ENCODE data around the gene RNF2. TPM values are rescaled to one million over a fixed set of nuclear protein-coding genes. Genes with fewer than 3 reads are reported as not detected.

RNF2 gene
- total and polyA plus RNA-seq, 7 donors, result 6.0 to 17.1 (median 11.1) TPM

DNA sequence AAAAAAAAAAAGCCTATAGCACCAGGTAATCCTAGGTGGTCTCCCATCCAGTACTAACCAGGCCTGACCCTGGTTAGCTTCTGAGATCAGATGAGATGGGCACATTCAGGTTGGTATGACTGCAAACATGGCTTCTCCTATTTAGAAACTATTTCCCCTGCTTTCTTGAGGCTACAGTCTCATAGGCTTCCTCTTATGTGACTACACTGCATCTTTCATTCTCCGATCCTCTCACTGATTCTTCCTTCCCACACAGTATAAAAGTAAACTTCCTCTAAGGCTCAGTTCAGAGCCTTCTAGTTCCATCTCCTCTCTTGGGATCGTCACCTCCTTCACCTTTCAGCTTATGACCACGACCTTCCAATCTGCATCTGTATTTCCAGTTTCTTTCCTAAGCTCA lies 30.4 kb upstream of the RNF2 start:
- H3K27ac ChIP-seq, result no peak overlapping the region
- no peaks in the 10 kb centered on the region for H3K9me3 ChIP-seq
- no peak overlapping the region for H3K4me3 ChIP-seq
- 74 to 84% methylated on average over 3 of the region's 3 CpGs for WGBS, 2 donors
- TF ChIP-seq POLR2AphosphoS5 (IDR thresholded peaks at IDR 0.05) (no peak), POLR2A (IDR thresholded peaks at IDR 0.05) (no peak), CTCF (IDR thresholded peaks at IDR 0.05) (no peak), EP300 (IDR thresholded peaks at IDR 0.05) (no peak)
- no peak for DNase-seq
- H3K27me3 ChIP-seq, result no peaks in the 10 kb centered on the region
- no peaks in the 10 kb centered on the region for H3K4me1 ChIP-seq
- intact Hi-C loops (cut with DNase I), result no loop called here
- no peaks in the 10 kb centered on the region for H3K36me3 ChIP-seq

- H3K4me1 ChIP-seq, result no peaks in the 10 kb centered on the region
Measured at GRCh38 chr1:185015631-185016030, 29.7 kb upstream of the RNF2 start.

GRCh38 chr1:185016880-185017279 lies 28.5 kb upstream of the RNF2 start:
- 65 to 86% methylated on average over 2 of the region's 2 CpGs for WGBS, 2 donors
- Histone ChIP-seq H3K4me1 (no peaks in the 10 kb centered on the region), H3K4me3 (no peak overlapping the region), H3K27ac (no peak overlapping the region), H3K9me3 (no peaks in the 10 kb centered on the region), H3K27me3 (no peaks in the 10 kb centered on the region), H3K36me3 (no peaks in the 10 kb centered on the region)
- no peak for DNase-seq
- TF ChIP-seq POLR2A (IDR thresholded peaks at IDR 0.05) (no peak), EP300 (IDR thresholded peaks at IDR 0.05) (no peak), POLR2AphosphoS5 (IDR thresholded peaks at IDR 0.05) (no peak), CTCF (IDR thresholded peaks at IDR 0.05) (no peak)
- intact Hi-C loops (cut with DNase I), result no loop called here

More at GRCh38 chr1:185015631-185016030, 29.7 kb upstream of the RNF2 start:
- Histone ChIP-seq H3K9me3 (no peaks in the 10 kb centered on the region), H3K4me3 (no peak overlapping the region), H3K27me3 (no peaks in the 10 kb centered on the region), H3K36me3 (no peaks in the 10 kb centered on the region), H3K27ac (no peak overlapping the region)
- TF ChIP-seq CTCF (IDR thresholded peaks at IDR 0.05), result no peak
- no peak for TF ChIP-seq POLR2AphosphoS5 (IDR thresholded peaks at IDR 0.05)
- TF ChIP-seq EP300 (IDR thresholded peaks at IDR 0.05), result no peak
- 90 to 97% methylated on average over 3 of the region's 3 CpGs for WGBS, 2 donors
- intact Hi-C loops (cut with DNase I), result no loop called here
- no peak for DNase-seq

DNA sequence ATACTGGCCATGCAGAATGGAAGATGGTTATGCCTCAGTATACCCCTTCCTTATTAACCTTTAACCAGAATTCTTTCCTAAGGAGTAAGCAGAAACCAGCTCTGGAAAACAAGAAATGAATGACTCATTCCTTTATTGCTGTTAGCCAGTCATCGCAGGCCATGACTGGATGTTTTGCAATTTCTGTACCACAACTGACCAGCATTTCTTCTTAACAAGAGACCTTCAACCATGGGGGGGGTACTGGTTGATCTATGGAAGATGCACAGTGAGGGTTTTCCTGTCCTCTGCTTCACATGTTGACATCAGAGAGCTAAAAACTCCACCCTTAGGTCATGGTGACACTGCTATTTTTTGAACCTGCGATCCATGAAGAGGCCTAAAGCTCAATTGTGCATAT lies 28.0 kb upstream of the RNF2 start:
- 58 to 74% methylated on average over 2 of the region's 2 CpGs for WGBS, 2 donors
- H3K36me3 ChIP-seq, result no peaks in the 10 kb centered on the region

More for the DNA sequence above, 28.0 kb upstream of the RNF2 start:
- Histone ChIP-seq H3K27ac (no peak overlapping the region), H3K27me3 (no peaks in the 10 kb centered on the region), H3K9me3 (no peaks in the 10 kb centered on the region), H3K4me3 (no peak overlapping the region), H3K4me1 (no peaks in the 10 kb centered on the region)
- TF ChIP-seq EP300 (IDR thresholded peaks at IDR 0.05) (no peak), CTCF (IDR thresholded peaks at IDR 0.05) (no peak), POLR2AphosphoS5 (IDR thresholded peaks at IDR 0.05) (no peak), POLR2A (IDR thresholded peaks at IDR 0.05) (no peak)
- intact Hi-C loops (cut with DNase I), result no loop called here
- DNase-seq, result no peak

All from sigmoid colon (tissue), 7 donors.